GM19099 (cell line): Measurements from ENCODE around the gene OSBPL9.

Experiments
- POLR2A ChIP-seq: IDR thresholded peaks from 3 replicates; pipeline ENCODE4 v1.6.1; 2011; ENCODE audit warnings: low read depth; ENCODE audit not compliant: insufficient read length; ENCODE audit errors: extremely low read depth

Gene OSBPL9

DNA sequence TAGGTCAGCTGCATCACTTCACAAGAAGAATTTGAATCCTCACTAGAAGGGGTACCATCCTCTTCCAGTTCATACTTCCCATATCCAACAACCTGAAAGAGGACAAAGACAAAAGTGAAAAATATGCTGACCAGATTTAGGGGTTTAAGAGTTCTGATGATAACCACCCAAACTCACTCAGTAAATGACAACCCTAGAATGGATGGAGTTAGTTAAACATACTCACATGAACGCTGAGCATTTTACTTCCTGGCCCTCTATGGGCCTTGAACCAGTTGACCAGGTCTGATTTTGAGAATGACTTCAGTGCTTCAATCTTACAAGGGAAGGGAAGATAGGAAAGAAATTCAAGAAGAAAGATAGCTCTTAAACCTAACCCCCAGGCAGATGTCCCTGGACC is 172.4 kb downstream of the OSBPL9 start:
- TF ChIP-seq POLR2A, result no peak

DNA sequence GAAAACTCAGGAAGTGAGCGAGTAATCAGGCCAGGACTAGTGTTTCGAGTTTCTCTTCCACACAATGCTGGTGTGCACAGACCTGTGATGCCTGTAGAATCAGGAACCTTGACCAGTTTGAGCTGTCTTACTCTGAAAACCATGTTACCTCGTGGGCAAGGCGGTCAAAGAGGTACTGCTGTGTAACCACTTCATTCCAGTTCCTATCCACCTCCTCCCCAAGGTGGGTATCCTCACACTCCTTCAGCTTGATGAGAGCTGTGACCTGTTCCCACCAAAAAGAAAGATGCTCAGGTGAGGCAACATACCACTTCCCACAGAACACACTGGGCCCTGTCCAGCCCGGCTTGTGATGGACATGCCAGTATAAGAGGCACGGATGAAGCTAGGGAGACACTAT is 173.5 kb downstream of the OSBPL9 start:
- TF ChIP-seq POLR2A, result no peak

DNA sequence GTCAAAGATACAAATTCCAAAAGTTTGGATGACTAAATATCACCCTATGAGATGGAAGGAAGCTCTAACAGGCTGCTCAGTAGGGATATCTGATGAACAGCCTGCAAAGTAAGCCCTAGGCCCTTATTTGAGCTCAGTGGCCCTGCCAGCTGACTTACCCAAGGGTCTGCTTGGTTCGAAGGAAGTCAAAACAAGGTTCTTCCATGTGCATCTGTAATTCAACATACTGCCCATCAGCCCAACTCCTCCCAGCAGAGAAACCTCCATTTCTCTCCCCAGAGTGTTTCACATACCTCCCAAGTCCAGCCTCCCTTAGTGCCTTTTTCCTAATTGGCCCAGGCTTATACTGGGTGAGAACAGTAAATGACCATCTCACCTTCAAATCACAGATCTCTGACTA is 175.0 kb downstream of the OSBPL9 start:
- TF ChIP-seq POLR2A, result no peak

DNA sequence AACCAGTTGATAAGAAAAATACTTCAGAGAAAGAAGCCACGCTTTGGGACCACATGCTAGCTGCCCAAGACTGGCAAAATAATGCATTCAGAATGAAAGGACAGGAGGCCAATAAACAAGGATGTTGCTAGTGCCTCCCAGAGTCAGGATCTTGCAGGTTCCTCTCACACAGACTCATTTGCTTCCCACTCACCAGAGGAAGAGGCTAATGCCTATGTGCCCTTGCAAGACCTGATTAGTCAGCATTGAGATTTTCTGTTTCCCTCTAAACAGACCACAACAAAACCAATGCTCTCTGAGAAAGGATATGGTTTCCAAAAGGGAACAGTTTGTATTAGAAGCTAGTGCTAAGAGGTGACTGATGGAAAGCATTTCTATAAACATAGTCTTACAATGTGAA is 176.0 kb downstream of the OSBPL9 start:
- no peak for TF ChIP-seq POLR2A

DNA sequence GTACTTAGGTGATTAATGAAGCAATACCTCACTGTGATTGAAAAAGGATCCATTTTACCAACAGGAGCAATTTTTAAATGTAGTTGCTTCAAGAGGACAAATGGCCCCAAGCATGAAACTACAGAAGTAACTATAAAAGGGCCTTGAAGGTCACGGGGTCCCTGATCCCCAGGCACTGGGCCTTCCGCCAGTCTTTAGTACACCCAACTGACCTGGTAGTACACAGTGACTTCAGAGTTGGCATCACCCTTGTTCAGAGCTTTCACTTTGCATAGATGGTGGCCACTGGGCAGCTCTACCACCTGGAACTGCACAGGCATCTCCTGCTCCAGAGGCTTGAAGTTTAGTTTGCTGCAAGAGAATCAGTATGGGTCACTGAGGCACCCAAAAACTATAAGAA is 177.4 kb downstream of the OSBPL9 start:
- TF ChIP-seq POLR2A, result no peak

DNA sequence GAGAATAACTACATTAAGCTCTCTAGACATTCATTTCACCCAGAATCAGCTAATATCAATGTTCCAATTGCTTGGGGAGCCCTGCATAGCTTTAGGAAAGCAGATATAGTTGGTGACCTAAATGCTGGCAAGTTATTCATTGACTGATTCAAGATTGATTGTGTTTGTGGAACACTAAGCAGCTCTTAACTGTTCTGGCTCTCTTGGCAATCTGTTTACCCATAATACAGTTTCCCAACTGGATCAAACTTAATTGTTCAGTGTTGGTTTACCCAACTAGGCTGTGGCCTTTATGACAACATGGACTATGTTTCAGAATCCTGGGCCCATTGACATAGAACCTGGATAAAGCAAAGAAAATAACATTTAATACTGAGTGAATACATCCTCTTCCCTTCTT is 178.0 kb downstream of the OSBPL9 start:
- TF ChIP-seq POLR2A, result no peak

DNA sequence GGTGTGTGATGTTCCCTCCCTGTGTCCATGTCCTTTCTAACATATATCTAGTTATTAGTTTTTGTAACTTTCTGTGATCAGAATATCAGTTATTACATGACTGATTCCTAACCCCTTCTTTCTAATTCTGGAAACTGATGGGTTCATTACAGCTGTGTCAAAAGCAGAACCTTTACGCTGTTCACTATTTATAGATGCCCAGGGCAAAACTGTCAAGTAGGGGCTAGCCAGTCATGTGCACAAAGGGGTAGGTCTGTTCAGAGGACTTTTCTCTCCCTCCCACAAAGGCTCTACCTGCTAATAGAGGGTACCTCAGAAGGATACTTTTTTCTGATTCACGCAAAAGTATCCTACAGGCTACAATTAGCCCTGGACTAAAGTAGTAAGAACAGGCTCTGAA is 182.5 kb downstream of the OSBPL9 start:
- TF ChIP-seq POLR2A, result no peak

DNA sequence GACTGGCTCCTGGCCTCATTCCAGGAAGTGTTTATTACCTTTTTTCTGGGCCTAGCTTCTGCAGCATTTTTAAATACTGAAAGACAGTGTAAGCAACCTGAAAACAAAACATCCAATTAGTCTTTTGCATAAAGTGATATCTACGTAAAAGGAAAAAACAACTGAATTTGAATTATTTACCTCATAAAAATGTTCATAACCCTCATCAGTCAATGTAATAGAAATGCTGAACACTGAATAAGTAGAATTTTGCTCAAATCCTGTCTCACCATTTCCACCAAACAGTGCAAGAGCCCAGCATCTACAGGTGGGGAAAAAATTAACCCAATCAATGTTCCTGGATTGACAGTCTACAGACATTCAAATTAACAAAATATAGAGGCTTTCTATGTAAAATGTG is 197.6 kb downstream of the OSBPL9 start:
- no peak for TF ChIP-seq POLR2A

DNA sequence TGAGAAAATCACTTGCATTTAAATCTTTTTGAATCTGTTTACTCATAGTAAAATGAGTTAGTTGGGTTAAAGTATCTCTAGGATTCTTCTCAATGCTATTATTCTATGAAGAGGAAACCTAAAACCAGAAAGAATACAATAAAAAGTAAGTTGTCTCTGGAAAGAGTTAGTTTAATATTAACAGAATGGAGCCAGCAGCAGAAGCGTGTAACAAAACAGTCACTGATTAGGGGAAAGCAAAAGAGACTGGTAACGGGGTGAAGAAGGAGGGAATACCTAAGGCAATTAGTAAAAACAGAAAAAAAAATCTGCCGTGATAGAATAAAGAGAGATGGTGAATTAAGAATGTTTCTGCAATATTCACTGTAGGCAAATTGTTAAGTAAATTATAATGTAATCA is 201.6 kb downstream of the OSBPL9 start:
- no peak for TF ChIP-seq POLR2A

DNA sequence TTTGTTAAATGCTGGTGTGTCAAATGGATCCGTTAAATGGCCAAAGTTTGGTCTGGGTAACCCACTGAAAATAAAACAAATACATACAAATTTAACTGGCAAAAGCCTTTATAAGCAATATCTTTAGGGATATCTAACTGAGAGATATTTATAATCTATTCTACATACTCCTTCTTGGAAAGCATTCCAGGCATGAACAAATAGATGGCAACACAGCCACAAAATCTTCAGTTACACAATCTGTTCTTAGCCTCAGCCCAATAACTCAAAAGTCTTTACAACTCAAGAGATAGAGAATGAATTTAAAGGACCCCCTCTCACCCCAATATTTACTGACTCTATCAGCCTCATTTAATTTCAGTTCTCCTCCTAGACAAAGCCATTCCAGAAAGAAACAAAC is 202.9 kb downstream of the OSBPL9 start:
- TF ChIP-seq POLR2A, result no peak

DNA sequence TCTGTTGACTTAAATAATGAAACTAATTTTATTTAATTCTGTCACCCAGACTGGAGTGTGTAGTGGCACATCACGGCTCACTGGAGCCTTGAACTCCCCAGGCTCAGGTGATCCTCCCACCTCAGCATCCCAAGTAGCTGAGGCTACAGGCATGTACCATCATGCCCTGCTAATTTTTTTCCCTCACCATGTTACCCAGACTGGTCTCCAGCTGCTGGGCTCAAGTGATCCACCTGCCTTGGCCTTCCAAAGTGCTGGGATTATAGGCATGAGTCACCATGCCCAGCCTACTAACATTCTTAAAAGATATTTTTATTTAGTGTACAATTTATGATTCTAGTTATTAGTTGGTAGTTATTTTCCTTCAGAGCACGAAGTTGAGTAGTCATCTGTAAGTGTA is 212.2 kb downstream of the OSBPL9 start:
- TF ChIP-seq POLR2A, result no peak

DNA sequence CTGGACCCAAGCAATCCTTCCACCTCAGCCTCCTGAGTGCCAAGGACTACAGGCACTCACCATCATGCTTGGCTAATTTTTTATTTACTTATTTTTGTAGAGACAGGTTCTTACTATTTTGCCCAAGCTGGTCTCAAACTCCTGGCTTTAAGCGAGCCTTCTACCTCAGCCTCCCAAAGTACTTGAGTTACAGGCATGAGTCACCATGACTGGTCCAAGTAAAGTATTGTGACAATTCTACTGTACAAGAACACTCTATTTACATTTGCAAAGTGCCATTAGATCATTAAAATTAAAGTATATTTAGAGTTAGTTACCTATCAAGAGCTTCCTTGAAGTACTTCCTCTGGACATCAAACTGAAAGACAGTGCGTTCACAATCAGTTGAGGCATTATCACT is 216.8 kb downstream of the OSBPL9 start:
- no peak for TF ChIP-seq POLR2A

DNA sequence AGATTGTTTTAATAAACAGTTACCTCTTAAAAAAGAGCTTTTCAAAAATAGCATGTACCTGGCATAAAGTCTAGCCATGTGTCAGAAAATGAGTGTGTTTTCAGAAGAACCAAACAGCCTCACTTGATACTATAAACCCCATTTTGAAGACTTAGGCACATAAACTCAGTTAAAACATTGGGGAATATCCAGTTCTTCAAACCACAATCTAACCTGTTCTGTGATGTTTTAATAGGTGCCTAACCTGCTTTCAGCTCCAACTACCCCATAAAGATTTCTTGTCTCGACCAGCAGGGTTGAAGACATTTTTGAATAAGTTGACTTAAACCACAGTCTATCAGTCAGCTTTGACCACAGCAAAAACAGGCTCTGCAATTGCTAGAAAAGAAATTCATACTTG is 220.4 kb downstream of the OSBPL9 start:
- TF ChIP-seq POLR2A, result no peak
